ENCODE data around the gene SPATA20.

The SPATA20 gene

GRCh38 chr17:50505591-50506130 lies 41.3 kb upstream of the SPATA20 start:
- no peak overlapping the region for H3K4me3 ChIP-seq (ENCODE audit: low read depth, low read length)
- DNase-seq (ENCODE audit: low read depth): no peak
- TF ChIP-seq CTCF (IDR thresholded peaks at IDR 0.05; ENCODE audit: low read depth, low read length, missing control alignments): no peak

GRCh38 chr17:50506298-50506697 lies 40.7 kb upstream of the SPATA20 start:
- DNase-seq (ENCODE audit: low read depth): no peak
- TF ChIP-seq CTCF (IDR thresholded peaks at IDR 0.05; ENCODE audit: low read depth, low read length, missing control alignments): no peak
- H3K4me3 ChIP-seq (ENCODE audit: low read depth, low read length): no peak overlapping the region

DNA sequence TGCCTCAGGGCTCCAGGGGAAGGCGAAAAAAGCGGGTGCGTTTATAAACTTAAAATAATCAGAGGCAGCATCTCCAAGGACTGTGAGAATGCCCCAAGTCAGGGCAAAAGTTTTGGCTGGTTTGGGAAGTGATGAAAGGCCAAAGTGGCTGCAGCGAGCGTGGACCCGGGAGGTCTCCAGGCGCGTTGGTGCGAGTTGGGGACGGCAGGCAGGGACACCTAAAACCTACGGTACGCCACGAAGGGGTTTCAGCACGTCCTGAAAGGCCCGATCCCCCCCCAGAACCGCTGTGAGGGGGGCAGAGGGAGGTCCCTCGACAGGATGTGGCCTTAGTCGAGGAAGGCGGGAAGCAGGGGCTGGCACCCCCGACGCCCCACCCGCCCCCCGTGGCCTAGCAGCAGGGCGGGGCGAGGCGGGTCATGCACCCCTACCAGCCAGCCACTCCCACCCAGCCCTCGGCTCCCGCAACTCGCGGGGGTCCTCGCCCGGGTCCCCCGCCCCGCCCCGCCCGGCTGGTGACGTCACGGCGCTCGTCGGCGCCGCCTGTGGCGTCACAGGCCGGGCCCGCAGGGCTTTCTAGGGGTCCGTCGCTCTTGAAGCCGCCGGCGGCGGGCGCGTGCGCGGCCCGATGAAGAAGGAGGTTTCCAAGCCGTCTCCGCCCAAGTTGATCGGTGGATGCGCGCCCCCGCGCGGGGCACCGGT lies 39.0 kb upstream of the SPATA20 start, which contains the start of gene MYCBPAP:
Gene MYCBPAP (plus strand): TSS at position 569 of the 702 bp plus-strand sequence. CDS start 236 bp downstream, outside the sequence.
- DNase-seq (ENCODE audit: low read depth): peak; percentile 31
- peak; percentile 15 for TF ChIP-seq CTCF (IDR thresholded peaks at IDR 0.05; ENCODE audit: low read depth, low read length, missing control alignments)
- H3K4me3 ChIP-seq (ENCODE audit: low read depth, low read length): peak within 1 kb of the TSS; percentile 57

DNA sequence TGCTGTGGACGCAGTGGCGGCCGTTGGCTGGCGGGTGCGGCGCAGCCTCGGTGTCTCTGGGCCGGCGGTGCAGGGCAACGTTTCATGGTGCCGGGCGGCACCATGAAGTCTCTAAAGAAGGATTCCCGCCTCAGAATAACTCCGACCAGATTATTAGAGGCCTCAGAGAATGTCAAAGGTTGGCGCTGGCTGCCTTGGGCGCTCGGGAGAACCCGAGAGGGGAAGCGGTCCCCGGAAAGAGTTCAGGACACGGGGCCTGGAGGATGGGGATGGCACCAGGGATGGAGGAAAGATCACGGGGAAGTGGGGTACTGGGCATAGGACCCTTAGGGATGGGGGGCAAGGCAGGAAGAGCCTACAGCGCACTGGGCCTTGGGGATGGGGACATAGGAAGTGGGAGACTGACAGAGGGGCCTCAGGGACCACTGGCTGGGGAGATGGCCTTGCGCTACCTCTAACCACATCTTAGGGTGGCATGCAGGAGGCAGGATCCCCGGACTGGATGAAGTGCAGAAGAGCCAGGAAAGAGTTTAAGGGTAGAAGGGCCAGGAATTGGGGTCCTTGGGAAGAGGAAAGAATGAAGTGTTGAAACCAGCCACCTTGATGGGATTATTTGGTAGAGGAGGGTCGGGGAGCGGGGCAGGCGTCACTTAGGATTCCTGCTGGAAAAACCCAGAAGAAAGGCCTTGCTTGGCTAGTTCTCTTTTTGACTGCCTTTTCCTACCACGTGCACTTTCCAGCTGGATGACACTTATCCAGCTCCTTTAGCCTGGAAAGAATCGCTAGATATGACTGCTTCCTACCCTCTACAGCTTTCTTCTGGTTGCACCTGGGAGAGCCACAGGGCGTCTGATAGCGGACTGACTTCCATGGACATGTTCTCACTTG lies 38.2 kb upstream of the SPATA20 start:
- no peak for DNase-seq (ENCODE audit: low read depth)
- no peak for TF ChIP-seq CTCF (IDR thresholded peaks at IDR 0.05; ENCODE audit: low read depth, low read length, missing control alignments)
- peak overlapping the region; percentile 57 for H3K4me3 ChIP-seq (ENCODE audit: low read depth, low read length)

GRCh38 chr17:50511058-50511457 lies 35.9 kb upstream of the SPATA20 start:
- DNase-seq (ENCODE audit: low read depth): peak; percentile 86
- H3K4me3 ChIP-seq (ENCODE audit: low read depth, low read length): no peak overlapping the region
- no peak for TF ChIP-seq CTCF (IDR thresholded peaks at IDR 0.05; ENCODE audit: low read depth, low read length, missing control alignments)

DNA sequence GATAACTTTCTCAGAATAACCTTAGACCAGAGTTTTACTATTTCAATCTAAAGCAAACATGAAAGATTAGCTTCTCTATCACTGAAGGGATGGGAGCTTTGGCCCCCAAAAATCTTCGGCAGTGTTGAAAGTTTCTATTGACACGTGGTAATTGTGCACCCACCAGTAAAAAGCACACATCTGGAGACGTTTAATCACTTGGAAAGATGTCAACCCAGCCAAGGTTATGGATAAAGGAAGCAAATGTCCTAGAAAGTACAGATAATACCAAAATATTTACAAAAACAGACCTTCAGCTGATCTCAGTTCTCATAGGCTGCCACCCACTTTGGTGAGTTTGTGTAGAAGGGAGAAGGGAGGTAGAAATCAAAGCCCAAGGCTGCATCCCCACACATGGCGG lies 33.5 kb upstream of the SPATA20 start:
- no peak for DNase-seq (ENCODE audit: low read depth)
- no peak overlapping the region for H3K4me3 ChIP-seq (ENCODE audit: low read depth, low read length)
- no peak for TF ChIP-seq CTCF (IDR thresholded peaks at IDR 0.05; ENCODE audit: low read depth, low read length, missing control alignments)

All from GM12864 (cell line).